Stimulated activated naive CD8-positive, alpha-beta T cell treated with anti-CD3 and anti-CD28 coated beads, Interleukin-15, Interleukin-2, amounts not matched to agents 100 U/mL and 50 U/mL, for 24 hours (primary cell): Measurements from ENCODE around the gene HCCS.
A peak's percentile ranks its signal among the peaks of the same experiment; 100 is the strongest.
"Not testable (repeated sequence)": the region's sequence is repeated elsewhere in the genome, so short reads cannot be mapped to it uniquely, and the experiment has no call there.

Experiments used
- ATAC-seq: fragments of 150-1000 bp; cut with Tn5 transposase; one replicate; pipeline ENCODE4 v1.10.0; 2021
- DNase-seq: peaks from one replicate; pipeline ENCODE4 v3.0.0; 2021

The HCCS gene

DNA sequence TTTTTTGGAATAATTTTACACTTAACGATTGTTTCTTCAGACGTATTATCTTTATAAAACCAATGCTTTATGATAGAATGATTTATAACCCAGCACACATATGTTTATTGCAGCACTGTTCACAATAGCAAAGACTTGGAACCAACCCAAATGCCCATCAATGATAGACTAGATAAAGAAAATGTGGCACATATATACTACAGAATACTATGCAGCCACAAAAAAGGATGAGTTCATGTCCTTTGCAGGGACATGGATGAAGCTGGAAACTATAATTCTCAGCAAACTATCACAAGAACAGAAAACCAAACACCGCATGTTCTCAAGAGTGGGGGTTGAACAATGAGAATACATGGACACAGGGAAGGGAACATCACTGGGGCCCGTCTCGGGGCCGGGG, 12.0 kb downstream of the HCCS start:
- not testable (repeated sequence) for ATAC-seq, DNase-seq

DNA sequence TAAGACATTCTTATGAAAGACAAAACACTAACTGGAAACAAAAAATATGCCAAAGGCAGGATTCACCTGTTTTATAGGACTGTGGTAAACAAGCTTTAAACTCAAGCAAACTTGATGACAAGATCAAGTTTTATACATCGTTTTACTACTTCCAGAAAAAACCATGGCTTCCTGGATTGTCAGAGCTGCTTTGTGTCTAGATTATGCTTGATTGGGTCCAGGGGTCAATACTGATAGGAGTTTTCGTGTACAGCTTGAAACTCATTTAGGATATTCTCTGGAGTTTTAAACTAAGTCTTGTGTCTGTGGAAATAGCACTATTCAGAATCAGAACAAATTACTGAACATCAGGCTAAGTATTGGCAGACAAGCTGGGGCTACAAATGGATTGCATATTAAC, 13.0 kb downstream of the HCCS start:
- DNase-seq (no peak), ATAC-seq (no peak)

DNA sequence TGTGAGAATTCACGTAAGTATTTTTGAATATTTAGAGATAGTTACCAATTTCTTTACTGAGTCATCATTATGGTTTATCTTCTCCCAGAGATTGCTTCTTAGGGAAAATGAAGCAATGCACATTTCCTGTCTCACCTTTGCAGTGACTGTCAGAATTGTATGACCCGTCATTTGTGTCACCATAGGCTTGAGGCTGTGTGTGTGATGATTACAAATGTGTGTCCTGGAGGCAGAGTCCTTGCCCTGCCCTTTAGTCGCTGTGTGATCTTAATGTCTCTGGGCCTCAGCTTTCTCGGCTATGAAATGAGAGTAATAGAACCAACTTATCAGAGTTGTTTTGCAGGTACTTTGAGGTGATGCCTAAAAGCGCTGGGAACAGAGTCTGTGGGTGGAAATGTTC, 13.9 kb downstream of the HCCS start:
- DNase-seq: no peak
- no peak for ATAC-seq

DNA sequence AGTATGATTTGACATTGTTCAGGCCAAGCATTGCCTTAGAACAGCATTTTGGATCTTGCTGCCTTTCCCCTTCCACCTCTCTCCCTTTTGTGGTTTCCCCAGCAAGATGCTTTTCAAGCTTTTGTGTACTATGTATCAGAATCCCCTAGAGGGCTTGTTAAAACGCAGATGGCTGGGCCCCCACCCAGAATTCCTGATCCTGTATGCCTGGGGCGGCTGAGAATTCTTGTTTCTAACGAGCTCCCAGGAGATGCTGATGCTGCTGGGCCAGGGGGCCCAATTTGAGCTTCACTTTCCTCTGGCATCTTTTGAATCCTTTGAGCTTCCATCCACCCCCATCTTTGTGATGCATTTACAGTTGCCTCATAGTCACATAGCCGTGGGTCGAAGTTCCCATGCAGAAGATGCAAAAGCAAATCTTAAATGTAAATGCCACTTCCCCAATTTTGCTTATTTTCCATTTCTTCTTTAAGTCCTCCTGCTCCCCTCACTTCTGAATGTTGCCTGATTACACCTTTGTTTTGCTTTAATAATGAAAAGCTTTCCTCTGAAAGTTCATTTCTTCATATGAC, 18.5 kb downstream of the HCCS start:
- DNase-seq: no peak
- no peak for ATAC-seq

DNA sequence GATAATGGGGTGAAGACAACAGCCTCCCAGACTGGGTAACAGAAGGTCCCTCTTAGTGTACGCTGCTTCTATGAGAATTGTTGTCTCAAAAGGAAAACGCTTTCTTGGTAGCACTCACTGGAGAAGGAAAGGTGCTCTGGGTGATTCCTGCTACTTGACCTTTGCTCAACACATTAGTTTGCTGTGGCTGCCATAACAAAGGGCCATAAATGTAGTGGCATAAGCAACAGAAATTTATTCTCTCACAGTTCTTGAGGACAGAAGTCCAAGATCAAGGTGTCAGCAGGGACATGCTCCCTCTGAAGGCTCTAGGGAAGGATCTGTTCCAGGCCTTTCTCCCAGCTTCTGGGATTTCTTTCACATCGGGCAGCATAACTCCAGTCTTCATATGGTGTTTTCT, 19.0 kb downstream of the HCCS start:
- no peak for ATAC-seq
- DNase-seq: no peak

DNA sequence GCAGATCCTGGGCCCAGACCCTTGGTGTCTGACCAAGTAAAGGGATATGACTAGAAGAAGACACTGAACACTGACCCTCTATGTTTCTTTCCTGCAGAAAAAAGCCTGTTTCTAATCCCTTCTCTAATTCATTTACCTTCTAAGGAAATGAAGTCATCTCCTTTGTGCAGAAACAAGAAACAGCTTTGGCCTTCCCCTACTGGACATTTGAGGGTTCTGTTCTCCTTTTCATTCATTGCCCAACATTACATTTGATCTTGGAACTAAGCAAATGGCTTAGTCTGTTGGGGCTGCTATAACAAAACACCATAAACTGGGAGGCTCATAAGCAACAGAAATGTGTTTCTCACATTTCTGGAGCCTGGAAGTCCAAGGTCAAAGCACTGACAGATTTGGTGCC, 20.0 kb downstream of the HCCS start:
- no peak for ATAC-seq

DNA sequence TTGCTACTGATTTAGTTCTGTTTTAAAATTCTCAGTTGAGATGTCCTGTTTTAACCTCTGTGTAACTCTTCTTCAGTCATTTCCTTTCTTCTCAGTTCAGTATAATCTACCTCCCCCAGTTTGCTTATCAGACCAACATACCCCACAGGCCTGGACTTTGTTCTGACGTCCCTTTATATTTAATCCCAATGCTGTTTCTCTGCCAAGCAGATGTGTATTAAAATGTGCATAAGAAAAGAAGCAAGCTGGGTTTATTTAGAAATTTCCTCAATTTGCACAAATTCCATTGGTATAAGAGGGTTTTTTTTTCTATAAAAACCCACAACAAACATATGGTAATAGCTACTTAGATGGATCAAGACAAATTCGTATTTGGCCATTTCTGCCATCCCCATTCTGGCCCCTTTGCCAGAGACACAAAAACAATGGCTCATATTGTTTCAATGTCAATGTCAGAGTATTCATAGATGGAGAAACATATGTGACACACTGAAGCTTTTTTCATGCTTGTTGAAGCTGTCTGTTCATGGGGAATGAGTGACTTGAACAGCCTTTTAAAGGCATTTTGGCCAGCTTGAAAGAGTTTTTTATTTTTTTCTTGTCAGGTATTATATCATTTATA, 24.5 kb downstream of the HCCS start:
- DNase-seq (no peak), ATAC-seq (no peak)

More for the DNA sequence above, 20.0 kb downstream of the HCCS start:
- no peak for DNase-seq

DNA sequence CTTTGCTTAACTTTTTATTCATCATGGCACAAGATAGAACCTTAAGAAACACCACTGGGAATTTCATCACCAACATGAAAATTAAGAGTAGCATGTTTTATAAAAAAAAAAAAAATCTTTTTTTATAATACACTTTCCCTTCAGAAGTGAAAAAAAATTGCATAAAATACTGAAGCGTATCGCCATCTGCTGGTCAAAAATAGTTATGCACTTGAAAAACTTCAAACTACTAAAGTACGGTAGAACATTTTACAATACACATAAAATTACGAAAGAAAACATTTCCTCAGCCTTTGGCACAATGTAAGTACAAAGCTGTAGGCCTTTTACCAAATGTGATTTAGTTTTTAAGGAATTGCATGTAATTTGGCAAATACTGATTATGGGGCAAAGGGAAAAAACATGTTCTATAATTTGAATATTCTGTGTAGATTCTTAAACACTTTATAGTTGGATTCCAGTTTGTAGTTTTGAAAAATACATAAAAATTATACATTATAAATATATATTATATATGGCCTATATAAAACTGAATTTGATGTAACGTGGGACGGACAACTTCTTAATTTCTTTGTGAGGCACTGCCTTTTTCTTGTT, 26.5 kb downstream of the HCCS start:
- DNase-seq (no peak), ATAC-seq (no peak)

DNA sequence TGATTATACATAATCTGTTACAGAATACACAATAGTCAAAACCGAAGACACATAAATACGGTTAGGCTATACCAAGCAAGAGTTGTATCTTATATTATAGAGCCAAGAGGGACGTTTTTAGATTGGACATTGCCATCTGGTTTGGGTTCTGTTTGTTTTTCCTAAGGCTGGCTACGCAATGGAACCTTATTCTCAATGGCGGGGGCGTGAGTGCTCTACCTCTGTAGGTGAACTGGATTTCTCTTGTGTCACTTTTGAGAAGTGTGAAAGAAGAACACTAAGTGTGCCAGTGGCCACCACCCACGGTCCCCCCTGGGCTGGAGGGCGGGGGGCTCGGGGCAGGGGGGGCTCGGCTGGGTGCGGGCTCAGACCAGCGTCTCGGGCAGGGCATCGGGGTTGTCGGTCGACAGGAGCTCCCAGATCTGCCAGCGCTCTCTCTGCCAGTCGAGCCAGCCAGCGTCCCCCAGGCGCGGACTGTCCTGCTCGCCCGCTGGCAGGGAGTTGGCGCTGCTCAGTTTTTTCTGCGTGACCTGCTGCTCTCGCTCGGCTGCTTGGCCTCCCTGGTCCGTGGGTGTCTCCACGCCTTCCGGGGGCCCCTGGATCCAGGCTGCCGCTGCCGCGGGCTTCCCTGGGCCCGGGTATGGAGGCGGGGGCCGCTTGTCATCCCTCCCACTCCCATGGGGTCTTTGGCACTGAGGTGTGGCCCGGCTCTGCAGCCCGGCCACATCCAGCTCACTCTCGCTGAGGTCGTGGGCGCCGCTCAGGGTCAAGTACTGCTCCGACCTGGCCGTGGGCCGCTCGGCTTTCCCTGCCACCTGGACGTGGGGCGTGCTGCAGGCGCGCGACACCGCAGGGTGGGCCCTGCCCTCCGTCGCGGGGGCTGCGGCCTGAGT, 27.6 kb downstream of the HCCS start:
- ATAC-seq (no peak), DNase-seq (no peak)

DNA sequence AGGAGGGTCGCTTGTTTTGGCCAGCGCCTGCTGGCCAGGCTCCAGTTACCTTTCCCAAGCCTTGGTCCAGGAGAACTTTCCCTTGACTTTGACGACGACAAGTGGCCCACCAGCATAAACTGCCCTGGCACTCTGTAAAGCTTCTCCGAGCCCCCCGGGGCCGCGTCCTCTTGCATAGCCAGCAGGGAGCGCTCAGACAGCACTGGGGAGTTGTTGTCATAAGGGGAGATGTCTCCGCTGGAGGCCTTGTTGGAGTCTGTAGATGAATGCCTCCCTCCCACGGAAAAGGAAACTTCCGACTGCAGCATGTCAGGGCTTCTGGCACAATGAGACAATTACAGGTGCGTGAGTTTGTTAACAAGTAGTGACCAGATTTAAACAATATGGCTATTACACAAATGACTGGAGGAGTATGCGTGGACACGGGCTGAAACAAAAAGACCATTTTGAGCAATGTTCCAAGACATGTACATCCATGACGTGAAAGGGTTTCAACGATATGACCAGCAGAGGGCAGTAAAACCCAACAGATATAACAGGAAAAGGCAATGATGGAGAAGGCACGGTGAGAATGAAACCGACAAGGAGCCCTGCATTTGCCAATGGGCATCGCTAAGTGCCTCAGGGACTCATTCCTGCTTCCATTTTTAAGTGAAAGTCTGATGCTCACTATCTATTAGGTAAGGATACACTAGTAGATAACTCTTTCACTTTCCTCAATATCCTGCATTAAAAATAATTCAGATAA, 33.0 kb downstream of the HCCS start:
- peak; percentile 30 for DNase-seq
- peak; percentile 52 for ATAC-seq

DNA sequence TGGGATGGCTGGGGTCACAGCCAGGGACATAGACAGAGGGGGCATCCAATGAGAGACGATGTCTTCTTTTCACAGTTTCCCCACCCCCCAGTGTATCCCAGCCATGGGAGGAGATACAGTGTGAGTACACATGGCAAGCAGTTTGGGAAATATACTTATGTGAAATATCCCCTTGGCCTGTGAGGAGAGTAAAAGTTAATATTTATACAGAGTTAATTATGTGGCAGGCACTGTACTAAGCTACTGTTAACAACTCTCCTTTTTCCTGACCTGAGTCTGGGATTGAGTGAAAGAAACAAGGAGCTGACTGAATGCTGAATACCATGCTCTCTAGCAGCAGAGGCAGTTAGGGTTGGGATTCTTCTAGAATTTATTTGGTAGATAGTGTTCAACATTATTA, 35.3 kb downstream of the HCCS start:
- ATAC-seq: no peak
- DNase-seq: no peak

DNA sequence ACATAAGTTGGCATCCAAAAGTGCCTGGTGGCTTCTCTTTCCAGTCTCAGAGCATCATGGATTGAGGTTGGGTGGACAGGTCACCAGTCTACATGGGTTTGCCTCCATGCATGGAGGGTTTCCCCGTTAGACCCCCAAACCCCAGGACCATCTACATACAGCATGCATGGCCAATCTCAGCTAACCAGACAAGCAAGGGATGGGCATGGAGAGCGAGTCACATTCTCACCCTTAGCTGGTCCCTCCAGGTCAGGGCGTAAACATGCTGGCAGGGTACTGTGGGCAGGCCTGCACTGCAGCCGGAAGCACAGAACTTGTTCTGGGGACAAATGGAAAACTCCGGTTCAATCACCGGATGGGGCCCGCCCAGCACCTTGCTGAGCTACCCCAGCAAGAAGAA, 37.3 kb downstream of the HCCS start:
- DNase-seq (no peak), ATAC-seq (no peak)

DNA sequence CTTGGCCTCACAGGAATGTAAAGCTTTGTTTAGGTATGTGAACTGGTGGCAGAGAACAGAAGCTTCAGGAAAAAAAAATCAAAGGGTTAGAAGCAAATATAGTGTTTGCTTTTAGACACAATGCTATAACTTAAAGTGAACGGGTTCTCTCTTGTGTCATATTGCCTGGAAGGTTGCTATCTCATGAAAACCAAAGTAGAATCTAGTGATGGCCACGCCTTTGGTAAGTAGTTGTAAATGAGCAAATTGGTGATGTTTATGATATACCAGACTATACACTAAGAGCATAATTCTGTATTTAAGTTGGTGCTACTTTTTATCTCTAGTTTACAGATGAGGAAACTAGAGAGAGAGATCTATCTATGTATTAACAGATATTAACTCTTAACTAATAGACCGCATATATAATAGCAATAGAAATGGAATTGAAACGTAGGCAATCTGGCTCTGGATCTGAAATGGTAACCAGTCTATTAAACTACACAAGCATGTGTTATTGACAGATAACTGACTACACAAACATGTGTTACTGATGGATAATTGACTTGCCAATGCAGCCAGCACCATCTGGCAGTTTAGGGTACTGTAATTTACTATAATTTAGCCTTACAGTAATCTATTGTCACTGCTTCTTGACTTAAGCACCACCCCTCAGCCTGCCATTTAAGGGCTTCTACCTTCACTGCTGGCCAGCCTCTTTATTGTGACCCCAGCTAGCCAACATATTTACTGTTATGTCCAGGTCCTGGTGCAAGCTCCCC, 40.8 kb downstream of the HCCS start:
- ATAC-seq: no peak
- DNase-seq: no peak

DNA sequence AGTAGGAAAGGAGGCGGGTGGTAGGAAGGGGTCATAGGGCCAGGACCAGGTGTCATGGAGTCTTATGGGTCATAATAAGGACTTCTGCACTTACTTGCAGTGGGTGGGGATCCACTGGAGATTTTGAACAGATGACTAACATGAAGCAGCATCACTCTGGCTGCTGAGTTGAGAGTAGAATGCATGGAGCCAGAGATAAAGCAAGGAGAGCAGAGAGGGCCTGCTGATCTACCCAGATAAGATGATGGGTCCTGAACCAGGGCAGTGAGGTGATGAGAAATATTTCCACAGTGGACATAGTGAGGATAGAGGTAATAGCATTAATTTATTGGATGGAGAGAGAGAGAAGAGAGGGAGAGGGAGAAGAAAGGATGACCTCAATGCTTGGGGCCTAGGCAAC, 48.0 kb downstream of the HCCS start:
- no peak for ATAC-seq
- DNase-seq: no peak

DNA sequence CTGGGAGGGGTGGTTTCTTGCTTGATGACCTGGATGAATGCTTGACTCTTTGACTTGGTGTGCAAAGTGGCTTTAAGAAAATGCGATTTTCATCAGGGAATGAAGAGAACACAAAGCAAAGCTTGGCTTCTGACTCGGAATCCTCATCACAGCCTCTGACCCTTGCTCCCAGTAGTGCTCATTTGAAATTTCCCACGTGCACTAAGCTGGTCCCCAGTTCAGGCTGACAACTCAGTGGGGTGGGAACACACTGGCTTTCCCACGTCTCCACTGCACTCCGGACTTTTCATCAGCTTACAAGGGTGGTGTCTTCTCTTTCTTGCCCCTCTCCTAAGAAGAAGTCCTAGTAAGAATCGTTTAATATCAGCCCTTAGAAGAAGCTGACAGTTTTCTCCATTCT, 53.3 kb downstream of the HCCS start:
- ATAC-seq: no peak
- no peak for DNase-seq

DNA sequence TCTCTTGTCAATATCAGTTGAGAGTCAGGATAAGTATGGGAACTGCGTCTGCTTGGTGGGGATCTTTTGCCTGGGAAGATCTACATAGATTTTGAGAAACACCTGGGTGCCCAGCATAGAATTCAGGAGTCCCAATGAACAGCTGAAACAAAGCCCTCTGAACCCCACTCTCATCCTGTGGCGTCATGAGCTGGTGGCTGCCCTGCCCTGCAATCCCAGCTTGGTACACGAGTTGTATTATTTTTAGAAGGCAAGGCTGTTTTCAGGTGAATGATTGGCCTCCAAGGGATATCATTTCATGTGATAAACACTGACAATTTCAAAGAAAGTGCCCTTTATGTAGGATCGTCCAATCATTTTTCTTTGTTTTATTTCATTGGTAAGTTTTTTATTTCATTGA, 60.8 kb downstream of the HCCS start:
- no peak for DNase-seq
- ATAC-seq: no peak

DNA sequence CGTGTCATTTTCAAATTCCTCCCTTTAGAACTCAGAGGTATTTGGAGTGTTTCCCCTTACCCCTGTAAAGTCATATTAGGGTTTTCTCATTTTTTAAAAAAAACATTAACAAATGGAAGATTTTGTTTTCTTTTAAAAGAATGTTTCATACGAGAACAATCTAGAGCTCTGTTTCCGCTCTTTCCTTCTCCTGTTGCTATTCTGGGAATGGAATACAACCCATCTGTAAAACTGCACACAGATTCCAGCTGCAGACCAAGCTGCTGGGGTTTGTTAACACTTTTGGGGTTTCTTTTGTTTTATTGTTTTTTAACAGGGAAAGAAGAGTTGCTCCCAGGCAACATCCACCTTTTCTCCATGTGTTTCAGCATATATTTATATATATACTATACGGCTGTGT, 61.3 kb downstream of the HCCS start:
- ATAC-seq: no peak
- no peak for DNase-seq
